HG03521 (cell line): ENCODE results near the gene RBL2.
"Not testable (repeated sequence)": the region's sequence is repeated elsewhere in the genome, so short reads cannot be mapped to it uniquely, and the experiment has no call there.

Source experiments
- ATAC-seq: cut with Tn5 transposase; IDR thresholded peaks from one replicate; pipeline ENCODE4 v1.9.1; 2021; ENCODE audit warnings: mild to moderate bottlenecking, moderate library complexity; ENCODE audit not compliant: unreplicated experiment

Gene RBL2

DNA sequence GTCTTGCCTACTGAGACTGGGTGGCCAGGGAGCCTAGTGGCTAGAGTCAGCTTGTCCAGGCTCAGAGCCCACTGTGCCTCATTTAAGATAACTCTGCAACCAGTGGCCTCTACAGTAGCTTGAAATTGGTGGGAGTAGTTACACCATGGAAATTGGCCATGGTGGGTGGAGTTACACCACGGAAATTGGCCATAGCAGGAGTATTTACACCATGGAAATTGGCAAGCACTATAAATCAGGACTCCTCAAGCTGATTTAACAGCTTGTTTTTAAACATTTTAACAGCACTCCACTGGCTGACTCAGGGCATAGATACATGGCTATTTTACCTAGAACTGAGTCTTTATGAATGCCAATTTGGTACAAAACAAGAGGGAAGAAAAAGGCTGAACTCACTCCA, 96.5 kb downstream of the RBL2 start:
- ATAC-seq, result no peak

DNA sequence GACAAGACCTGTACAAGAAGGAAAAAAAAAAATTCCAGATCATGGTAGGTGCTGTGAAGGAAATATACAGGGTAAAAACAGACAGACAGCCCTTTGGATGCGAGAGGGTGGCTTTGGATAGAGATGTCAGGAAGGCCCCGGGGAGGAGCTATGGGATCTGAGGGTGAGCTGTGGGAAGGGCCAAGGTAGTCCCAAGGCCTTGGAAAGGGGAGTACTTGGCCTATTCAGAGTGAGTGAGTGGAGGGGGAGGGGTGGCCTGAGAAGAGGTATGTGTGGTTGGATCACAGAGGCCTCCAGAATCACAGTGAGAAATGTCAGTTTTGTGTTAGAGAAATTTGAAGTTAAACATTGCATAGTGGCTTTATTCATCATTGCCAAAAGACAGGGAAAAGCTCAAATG, 99.9 kb downstream of the RBL2 start:
- no peak for ATAC-seq

DNA sequence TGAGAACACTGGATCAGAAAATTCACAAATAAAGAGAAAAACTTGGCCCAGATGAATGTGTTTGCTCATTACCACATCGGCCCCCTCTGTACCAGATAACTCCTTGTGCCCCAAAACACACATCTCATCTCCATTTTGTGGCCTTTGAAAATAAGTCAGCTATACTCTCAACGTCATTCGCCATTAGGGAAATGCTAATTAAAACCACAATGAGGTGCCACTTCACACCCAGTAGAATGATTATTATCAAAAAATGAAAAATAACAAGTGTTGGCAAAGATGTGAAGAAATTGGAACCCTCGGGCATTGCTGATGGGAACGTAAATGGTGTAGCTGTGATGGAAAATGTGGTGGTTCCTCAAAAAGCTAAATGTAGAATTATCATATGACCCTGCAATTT, 103.4 kb downstream of the RBL2 start:
- no peak for ATAC-seq

DNA sequence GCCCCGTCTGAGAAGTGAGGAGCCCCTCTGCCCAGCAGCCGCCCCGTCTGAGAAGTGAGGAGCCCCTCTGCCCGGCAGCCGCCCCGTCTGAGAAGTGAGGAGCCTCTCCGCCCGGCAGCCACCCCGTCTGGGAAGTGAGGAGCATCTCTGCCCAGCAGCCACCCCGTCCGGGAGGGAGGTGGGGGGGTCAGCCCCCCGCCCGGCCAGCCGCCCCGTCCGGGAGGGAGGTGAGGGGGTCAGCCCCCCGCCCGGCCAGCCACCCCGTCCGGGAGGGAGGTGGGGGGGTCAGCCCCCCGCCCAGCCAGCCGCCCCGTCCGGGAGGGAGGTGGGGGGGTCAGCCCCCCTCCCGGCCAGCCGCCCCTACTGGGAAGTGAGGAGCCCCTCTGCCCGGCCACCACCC, 105.1 kb downstream of the RBL2 start:
- ATAC-seq, result not testable (repeated sequence)

DNA sequence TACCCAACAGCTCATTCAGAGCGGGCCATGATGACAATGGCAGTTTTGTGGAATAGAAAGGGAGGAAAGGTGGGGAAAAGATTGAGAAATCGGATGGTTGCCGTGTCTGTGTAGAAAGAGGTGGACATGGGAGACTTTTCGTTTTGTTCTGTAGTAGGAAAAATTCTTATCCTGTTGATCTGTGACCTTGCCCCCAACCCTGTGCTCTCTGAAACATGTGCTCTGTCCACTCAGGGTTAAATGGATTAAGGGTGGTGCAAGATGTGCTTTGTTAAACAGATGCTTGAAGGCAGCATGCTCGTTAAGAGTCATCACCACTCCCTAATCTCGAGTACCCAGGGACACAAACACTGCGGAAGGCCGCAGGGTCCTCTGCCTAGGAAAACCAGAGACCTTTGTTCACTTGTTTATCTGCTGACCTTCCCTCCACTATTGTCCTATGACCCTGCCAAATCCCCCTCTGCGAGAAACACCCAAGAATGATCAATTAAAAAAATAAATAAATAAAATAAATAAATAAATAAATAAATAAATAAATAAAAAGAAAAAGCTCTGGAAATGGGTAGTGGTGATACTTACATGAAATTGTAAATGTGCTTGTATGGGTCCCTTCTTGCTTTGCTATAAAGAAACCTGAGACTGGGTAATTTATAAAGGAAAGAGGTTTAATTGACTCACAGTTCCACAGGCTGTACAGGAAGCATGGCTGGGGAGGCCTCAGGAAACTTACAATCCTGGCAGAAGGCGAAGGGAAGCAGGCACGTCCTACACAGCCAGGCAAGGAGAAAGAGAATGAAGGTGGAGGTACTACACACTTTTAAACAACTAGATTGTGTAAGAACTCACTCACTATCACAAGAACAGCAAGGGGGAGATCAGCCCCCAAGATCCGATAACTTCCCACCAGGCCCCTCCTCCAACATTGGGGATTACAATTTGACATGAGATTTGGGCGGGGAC, 105.8 kb downstream of the RBL2 start:
- ATAC-seq, result not testable (repeated sequence)
